Glomerular visceral epithelial cell (primary cell): ENCODE measurements around the gene SUSD3.
"Not testable (repeated sequence)": the region's sequence is repeated elsewhere in the genome, so short reads cannot be mapped to it uniquely, and the experiment has no call there.

Experiments used
- DNase-seq: peaks from one replicate; pipeline ENCODE4 v3.0.0-alpha.2; 2016; ENCODE audit errors: extremely low spot score

The SUSD3 gene

DNA sequence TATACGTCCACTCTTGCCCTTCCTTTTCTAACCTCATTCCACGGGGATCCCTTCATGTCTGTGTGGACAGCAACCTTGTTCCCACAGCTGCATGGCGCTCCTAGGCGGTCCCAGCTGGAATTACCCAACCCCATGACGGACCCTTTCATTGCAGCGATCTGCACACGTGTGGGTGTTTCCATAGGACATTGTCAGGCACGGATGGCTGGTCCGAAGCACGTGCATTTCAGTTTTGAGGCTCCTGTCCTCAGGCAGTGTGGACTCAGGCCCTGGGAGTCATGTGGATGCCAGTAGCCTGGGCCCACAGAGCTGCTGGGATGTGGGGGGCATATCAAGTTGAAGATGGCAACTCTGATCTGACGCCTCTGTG is 52.5 kb downstream of the SUSD3 start:
- no peak for DNase-seq

DNA sequence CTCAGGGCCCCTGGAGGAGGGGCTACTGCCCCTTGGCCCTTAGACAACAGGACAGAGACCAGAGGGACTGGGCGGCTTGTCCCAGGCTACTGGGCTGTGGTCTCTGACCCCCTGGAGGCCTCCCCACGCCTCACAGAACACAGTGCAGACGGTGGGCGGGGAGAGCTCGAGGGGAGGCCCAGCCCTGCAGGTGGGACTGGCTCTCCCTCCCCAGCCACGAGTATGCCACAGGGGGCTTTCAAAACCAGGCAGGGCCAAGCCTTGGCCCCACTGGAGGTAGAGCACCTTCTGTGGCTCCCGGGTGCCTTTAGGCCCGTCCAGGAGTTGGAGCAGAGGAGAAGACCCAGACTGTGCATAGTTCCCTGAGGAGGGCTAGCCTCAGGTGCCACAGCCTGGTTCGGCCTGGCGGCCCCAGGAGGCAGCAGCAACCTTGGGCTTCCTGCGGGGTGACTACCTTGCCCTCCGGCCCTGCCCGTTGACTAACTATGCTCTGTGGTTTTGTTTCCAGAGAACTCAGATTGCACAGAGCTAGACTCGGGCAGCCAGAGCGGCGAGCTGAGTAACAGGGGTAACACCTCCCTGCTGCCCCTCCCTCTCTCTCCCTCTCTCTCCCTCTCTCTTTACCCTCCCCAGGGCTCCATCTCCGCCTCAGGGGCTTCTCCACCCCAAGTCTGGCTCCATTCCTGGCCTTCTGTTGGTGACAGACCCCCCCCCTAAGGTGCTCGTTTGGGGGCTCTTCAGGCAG is 53.0 kb downstream of the SUSD3 start:
- peak; percentile 82 for DNase-seq

DNA sequence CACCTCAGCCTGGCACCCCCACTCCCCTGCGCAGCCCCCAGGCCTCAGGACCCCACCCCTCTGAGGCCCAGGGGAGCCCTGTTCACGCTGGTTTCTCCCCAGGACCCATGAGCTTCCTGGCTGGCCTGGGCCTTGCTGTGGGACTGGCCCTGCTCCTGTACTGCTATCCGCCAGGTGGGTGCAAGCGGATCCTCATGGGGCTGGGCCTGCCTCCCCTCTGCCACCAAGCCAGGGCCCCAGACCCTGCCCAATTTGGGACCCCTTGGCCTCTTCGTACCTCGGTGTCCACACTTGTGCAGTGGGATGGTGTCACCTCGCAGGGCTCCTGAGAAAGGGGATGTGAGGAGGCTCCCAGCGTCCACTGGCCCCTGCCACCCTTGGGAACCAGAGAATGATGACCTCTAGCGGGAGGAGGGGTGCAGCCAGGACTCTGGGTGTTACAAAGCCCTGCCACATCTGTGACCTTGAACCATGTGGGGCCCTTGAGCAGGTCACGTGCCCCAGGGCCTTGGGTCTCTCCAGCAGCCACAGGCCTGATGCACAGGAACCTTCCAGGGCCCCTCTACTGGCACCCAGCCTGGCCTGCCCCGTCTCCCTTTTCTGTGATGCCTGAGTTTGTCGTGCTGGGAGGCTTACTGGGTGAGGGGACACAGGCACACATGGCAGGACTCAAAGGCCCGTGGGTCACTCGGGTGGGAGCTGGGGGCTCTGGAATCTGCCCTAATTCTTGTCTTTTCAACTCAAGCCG is 53.8 kb downstream of the SUSD3 start:
- no peak for DNase-seq

DNA sequence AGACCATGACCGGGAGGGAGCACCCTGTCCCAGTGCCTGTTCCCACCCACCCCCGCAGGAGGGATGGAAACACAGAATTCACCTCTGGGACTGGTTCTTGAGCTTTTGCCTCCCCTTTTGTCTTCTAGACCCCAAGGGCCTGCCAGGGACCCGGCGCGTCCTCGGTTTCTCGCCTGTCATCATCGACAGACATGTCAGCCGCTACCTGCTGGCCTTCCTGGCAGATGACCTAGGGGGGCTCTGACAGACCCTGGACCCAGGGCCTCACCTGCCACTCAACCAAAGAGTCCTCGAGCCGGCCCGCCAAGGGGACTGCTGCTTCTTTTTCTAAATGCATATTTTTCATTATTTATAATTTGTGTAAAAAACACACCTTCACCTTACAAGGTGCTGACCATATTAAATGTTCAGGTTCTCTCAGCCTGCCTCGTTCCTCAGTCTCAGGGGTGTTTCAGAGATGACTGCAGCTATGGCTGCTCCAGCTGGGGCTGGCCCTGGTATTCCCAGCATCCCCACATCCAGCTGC is 54.4 kb downstream of the SUSD3 start:
- DNase-seq, result no peak

DNA sequence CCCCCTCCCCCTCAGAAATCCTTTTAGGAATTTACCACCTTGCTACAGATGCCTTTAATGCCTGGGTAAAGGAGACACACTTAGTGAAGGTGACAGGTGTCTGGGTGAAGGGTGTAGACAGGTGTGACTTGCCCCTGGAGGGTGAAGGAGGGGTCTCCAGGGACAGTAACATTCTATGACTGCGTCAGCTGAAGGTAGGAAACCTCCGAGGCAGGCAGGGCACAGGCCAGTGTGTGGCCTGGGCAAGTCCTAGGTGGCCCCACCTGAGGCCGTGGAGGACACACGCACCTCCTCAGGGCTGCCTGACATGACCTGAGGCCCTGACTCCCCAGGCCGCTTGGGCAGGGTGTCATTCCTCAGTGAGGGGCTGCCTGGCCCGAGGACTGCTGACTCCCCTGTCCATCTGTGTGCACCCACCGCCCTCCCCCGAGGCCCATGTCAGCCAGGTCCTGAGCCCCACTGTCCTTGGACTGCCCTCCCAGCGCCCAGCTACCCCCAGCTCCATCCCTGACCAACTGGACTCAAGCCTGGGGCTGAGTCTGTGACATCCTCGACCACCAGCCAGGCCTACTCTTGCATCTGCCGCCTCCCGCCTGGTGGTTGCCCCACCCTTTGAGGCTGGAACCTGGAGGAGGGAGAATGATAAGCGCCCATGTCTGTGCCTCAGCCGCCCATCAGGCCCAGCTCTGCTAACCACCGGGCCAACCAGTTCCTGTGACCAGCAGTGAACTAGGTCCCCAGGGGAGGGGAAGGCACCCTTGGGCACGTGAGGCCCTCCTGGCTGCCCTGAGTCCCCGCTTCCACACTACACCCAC is 55.9 kb downstream of the SUSD3 start:
- no peak for DNase-seq

DNA sequence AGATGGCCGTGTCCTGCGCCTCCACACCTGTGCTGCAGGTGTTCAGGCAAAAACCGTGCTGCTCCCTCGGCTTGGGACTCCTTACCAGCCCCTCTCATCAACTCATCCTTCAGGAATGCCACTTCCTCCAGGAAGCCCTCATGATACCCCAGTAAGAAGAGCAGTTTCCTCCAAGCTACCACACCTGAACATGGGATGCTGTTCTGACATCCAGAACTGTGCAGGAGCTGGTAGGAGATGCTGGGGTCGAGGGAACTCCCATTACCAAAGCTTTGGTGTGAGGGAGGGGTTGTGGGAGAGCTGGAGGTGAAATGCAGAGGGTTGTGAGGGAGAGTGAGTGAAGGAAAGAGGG is 56.5 kb downstream of the SUSD3 start:
- DNase-seq, result no peak

DNA sequence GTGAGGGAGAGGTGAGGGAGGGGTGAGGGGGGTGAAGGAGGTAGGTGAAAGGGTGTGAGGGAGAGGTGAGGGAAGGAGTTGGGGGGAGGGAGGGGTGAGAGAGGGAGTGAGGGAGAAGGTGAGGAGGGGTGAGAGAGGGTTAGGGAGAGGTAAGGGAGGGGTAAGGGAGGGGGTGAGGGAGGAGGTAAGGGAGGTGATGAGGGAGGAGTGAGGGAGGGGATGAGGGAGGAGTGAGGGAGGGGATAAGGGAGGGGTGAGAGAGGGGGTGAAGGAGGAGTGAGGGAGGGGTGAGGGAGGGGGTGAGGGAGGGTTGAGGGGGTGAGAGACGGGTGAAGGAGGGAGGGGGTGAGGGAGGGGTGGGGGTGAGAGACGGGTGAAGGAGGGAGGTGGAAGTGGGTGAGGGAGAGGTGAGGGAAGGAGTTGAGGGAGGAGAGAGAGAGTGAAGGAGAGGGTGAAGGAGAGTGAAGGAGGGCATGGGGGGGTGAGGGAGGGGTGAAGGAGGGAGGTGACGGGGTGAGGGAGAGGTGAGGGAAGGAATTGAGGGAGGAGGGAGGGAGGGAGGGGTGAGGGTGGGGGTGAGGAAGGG is 57.1 kb downstream of the SUSD3 start:
- no peak for DNase-seq

DNA sequence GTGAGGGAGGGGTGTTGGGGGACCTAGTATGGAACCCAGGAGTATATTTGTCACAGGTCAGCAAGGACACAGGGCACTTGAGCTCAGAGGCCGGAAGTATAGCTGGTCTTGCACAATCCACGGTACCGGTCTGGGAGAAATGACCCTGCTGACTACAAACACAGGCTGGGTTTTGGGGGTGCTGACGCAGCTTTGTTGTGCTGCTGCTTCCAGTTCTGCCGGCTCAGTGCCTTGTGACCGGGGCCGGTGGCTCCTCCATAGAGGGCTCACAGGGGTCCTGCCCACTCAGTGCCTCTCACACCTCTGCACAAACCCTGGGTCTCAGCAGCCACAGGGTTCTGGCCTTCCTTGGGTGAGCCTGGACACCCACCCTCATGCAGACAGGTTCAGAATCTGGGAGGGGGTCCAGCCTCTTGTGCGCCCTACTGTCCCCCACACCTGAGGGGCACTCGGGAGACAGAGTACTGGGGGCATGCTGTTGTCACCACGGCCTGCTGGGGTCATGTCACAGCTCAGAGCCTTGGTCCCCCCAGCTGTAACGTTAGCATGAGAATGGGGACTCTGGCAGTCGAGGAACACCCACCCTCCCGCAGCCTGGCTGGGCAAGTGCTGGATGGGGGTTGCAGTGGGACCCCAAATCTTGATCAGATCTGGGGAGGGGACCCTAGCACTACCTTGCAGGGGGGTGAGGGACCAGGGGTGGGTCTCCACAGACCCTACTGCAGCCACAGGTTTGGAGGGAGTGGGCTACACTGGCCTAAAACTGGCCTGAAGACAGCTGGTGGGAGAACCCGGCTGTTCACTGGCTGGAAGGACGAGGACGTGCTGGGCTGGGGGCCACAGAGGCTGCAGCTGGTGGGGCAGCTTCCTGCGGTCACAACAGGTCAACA is 57.8 kb downstream of the SUSD3 start:
- peak; percentile 21 for DNase-seq

DNA sequence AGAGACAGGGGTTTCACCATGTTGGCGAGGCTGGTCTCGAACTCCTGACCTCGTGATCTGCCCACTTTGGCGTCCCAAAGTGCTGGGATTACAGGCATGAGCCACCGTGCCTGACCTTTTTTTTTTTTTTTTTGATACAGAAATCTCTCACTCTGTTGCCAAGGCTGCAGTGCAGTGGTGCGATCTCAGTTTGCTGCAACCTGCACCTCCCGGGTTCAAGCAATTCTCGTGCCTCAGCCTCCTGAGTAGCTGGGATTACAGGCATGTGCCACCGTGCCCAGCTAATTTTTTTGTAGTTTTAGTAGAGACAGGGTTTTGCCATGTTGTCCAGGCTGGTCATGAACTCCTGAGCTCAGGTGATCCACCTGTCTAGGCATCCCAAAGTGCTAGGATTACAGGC is 59.0 kb downstream of the SUSD3 start:
- not testable (repeated sequence) for DNase-seq

DNA sequence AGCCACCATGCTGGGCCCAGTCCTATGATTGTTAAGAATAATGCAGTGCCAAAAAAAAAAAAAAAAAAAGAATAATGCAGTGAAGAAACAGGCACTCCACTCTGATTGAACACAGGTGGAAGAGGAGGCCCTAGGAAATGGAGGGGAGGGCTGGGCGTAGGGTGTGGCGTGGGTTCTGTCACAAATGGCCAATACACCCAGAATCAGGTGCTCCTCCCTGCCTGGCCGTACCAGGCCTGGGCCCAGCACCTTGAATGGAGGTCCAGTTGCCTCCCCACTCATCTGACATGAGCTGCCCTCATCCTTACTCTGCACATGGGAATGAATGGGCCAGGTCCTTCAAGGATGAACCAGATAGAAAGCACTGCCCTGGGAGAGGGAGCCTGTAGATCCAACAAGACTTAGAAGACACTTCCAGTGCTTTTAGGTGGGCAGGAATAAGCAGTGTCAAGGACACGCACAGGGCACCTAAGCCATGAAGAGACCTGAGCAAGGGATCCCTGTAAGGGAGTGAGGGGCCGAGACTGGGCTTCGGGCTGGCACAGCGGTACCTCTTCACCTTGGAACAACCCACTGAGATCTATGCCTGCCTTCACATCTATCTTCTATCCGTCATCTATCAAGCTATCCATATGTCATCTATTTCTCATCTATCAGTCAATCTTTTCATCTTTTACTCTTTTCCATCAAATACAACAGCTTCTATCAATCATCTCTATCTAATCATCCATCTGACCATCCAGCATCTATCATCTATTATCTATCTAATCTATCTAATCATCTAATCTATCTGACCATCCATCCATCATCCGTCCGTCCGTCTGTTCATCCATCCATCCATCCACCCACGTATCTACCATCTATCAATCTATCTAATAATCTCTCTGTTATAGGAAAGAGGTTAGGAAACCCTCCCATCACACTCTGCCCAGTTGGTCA is 59.7 kb downstream of the SUSD3 start:
- DNase-seq, result no peak

DNA sequence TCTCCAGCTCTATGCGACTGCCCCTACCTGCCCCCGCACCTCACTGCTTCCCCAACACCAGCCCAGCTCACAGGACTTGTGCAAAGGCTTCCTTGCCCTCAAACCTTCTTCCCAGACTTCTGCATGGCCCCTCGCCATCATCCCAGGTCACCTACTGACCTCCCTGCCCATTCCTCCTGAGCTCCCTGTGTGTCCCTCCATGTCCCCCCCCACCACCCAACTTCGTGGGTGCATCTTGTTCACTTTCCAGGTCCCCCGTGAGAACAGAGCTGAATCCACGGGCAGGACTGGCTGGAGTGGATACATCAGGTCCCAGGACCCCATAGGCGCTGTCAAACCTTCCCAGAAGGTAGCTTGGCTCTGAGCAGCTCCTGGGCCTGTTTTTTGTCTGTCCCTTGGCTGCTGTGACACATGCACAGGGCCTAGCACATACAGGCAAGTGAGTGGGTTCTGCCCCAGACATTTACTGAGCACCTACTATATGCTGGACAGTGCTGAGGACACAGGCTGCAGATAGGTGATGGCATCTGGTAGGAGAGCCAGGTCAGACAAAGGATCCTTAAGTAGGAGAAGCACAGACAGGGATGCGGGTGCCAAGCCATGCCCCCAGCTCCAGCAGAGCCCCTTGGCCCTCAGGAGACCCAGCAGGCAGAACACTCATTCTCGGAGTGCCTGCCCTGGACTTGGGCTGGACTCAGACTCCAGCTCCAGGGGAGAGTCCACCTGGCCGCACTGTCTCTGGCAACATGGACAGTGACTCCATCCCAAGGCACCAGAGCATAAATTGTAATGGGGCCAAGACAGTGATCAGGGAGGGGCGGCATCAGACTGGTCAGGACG is 60.6 kb downstream of the SUSD3 start:
- no peak for DNase-seq

DNA sequence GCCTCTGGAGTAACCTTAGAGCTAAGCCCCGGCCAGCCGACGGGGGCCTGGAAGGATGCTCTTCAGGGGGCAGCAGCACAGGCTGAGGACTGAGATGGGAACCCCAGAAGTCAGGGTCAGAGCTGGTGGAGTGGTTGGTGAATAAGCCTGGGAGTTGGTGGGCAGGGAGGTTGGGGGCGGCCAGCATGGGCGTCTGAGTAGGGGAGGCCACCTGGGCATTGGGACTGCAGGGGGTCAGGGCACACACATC is 61.1 kb downstream of the SUSD3 start:
- no peak for DNase-seq

DNA sequence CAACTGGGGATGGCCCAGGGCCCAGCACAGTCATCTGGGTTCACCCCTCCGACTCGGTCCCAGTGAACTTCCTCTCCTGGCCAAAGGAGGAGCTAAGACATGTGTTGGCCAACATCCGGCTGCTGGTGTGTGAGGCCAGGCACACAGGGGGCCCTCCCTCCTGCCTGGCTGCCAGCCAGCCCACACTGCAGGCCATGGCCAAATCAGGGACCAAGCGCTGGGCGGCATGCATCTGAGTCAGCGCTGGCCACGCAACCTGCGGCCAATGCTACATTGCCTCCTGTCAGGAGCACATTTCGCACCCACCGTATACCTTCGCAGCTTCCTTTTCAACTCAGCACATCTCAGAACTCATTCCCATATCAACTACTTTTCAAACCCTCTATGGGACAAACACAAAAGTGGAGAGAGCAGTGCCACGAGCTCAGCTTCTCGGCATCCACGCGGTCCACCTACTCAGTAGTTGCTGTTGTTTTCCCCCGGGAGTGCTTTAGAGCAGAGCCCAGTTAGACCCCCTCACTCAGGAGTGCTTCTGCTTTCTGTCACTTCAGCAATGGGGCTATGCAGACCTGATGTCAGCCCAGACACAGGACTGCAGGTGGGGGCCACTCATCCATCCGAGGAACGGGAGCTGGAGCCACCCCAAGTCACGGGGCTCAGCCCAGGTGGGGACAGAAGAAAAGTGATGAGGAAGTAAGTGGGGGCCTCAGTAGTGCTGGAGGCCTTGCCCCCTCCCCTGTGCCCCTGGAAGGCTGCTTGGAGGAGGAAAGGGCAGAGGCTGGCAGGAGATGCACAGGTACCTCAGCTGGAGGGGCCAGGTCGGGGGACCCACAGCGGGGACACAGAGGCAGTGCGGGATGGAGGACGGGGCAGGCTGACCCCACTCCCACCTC is 61.7 kb downstream of the SUSD3 start:
- DNase-seq, result peak; percentile 99

DNA sequence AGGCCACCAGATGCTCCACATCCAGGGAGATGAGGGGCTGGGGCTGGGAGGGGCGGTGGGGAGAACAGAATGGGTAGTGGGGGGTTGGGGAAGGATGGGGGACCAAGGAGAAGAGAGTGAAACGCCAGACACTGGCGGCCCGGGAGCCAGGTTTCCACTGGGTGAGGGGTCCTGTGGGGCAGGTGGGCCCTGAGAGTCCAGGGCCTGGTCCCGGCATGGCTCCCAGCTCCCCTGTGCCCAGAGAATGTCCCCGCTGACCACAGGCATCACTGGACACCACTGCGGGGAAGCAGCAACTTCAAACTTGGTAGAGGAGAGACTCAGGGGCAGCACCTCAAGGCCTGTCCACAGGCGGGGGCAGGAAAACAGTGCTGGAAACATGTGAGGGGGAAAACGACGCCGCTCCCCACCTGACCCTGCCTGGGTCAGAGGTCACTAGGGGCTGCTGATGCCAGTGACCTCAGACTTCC is 62.4 kb downstream of the SUSD3 start:
- no peak for DNase-seq

DNA sequence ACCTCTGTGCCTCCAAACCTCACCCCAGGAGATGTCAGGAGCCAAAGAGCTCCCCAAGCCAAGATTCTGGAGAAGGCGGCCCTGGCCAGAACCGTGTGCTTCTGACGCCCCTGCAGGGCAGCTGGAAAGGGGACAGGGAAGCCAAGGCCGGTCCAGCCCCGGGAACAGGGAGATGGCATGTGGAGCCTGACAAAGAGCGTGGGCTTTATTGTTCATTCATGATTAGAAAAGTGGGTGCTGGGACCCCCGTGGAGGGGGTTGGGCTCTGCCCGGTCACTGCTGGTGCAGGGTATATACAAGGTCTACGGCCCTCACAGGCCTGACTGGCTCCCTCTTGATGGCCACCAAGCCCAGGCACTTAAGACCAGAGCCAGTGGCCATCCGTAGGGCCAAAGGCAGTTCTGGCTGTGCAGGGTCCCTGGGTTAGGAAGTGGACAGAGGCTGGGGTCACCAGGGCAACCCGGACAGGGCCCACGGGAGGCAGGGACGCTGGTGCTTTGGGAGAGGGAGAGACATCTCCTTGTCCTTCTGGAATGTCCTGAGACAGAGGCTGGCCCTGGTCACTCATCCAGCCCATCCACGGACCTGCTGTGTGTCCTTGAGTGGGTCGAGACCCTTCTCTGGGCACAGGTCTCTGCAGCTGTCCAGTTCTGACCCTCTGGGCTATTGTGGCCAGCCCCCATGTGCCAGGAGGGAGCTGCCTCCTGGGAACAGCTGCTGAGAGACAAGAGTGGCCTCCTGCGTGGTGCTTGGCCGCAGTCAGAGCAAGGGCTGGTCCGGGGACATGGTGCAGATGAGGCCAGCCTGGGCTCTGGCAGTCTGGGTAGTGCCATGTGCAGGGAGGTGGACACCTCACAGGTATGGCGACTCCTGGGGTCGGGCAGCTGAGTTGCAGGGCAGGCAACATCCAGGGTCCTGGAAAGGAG is 63.1 kb downstream of the SUSD3 start:
- DNase-seq, result no peak

DNA sequence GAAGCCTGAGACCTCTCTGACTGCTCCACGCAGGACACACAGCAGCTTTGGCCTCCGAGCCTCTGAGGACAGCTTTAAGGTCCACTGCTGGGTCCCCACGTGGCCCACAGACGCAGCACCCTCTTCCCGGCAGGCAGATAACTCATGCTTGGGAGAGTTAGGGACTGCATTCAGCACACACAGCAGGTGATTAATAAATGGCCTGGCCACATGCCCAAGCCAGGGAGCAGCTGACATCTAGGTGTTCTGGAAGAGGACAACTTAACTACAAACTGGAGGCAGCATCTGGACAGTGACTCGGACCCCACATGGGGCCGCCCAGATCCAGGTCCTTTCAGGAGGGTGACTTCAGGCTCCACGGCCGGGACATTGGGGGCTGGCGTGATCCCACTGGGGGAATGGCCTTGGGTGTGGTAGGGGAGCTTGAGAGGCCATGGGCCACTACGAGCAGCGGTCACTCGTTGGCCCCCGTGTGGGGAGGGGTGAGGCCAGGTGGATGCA is 64.3 kb downstream of the SUSD3 start:
- DNase-seq, result no peak
